ENCODE measurements around the gene CCDC88B.
"Not testable (repeated sequence)": the region's sequence is repeated elsewhere in the genome, so short reads cannot be mapped to it uniquely, and the experiment has no call there.

The CCDC88B gene

GRCh38 chr11:64320556-64320955, 19.4 kb upstream of the CCDC88B start:
- Histone ChIP-seq H3K9me3 (ENCODE audit: control insufficient read depth, low read length) (no peaks in the 10 kb centered on the region), H3K4me1 (peaks cover 4% of the 10 kb centered on the region), H3K27me3 (ENCODE audit: control insufficient read depth, insufficient read depth, low read length) (no peaks in the 10 kb centered on the region), H3K4me2 (ENCODE audit: low read length) (no peak overlapping the region), H3K36me3 (ENCODE audit: control insufficient read depth, insufficient read depth, low read length) (no peaks in the 10 kb centered on the region), H3K27ac (no peak overlapping the region), H3K9ac (no peak overlapping the region), H2AFZ (no peak overlapping the region), H3K4me3 (ENCODE audit: low read depth, low read length) (no peak overlapping the region), H3K79me2 (no peaks in the 10 kb centered on the region)
- TF ChIP-seq CTCF (IDR thresholded peaks at IDR 0.05): no peak

- Histone ChIP-seq H3K79me2 (no peaks in the 10 kb centered on the region), H3K9me3 (ENCODE audit: control insufficient read depth, low read length) (no peaks in the 10 kb centered on the region), H3K4me2 (ENCODE audit: low read length) (no peak overlapping the region), H3K27ac (no peak overlapping the region), H3K4me1 (peaks cover 4% of the 10 kb centered on the region), H3K9ac (no peak overlapping the region), H2AFZ (no peak overlapping the region), H3K4me3 (ENCODE audit: low read depth, low read length) (no peak overlapping the region), H3K36me3 (ENCODE audit: control insufficient read depth, insufficient read depth, low read length) (no peaks in the 10 kb centered on the region), H3K27me3 (ENCODE audit: control insufficient read depth, insufficient read depth, low read length) (no peaks in the 10 kb centered on the region)
- no peak for TF ChIP-seq CTCF (IDR thresholded peaks at IDR 0.05)
Measured at GRCh38 chr11:64321026-64321425, 19.0 kb upstream of the CCDC88B start.

GRCh38 chr11:64321533-64321932, 18.5 kb upstream of the CCDC88B start:
- peaks cover 2% of the 10 kb centered on the region for H3K4me1 ChIP-seq
- no peak overlapping the region for H3K4me2 ChIP-seq (ENCODE audit: low read length)
- H3K4me3 ChIP-seq (ENCODE audit: low read depth, low read length): no peak overlapping the region
- no peaks in the 10 kb centered on the region for H3K9me3 ChIP-seq (ENCODE audit: control insufficient read depth, low read length)
- TF ChIP-seq CTCF (IDR thresholded peaks at IDR 0.05): no peak
- no peaks in the 10 kb centered on the region for H3K79me2 ChIP-seq
- H3K36me3 ChIP-seq (ENCODE audit: control insufficient read depth, insufficient read depth, low read length): no peaks in the 10 kb centered on the region
- no peak overlapping the region for H2AFZ ChIP-seq
- no peak overlapping the region for H3K27ac ChIP-seq
- H3K9ac ChIP-seq: no peak overlapping the region
- H3K27me3 ChIP-seq (ENCODE audit: control insufficient read depth, insufficient read depth, low read length): no peaks in the 10 kb centered on the region

GRCh38 chr11:64322925-64323260, 17.1 kb upstream of the CCDC88B start:
- Histone ChIP-seq H2AFZ (no peak overlapping the region), H3K4me1 (peaks cover 2% of the 10 kb centered on the region), H3K9ac (no peak overlapping the region), H3K27ac (no peak overlapping the region), H3K27me3 (ENCODE audit: control insufficient read depth, insufficient read depth, low read length) (no peaks in the 10 kb centered on the region), H3K4me3 (ENCODE audit: low read depth, low read length) (no peak overlapping the region), H3K4me2 (ENCODE audit: low read length) (no peak overlapping the region), H3K9me3 (ENCODE audit: control insufficient read depth, low read length) (no peaks in the 10 kb centered on the region), H3K36me3 (ENCODE audit: control insufficient read depth, insufficient read depth, low read length) (no peaks in the 10 kb centered on the region), H3K79me2 (no peaks in the 10 kb centered on the region)
- TF ChIP-seq CTCF (IDR thresholded peaks at IDR 0.05): no peak

DNA sequence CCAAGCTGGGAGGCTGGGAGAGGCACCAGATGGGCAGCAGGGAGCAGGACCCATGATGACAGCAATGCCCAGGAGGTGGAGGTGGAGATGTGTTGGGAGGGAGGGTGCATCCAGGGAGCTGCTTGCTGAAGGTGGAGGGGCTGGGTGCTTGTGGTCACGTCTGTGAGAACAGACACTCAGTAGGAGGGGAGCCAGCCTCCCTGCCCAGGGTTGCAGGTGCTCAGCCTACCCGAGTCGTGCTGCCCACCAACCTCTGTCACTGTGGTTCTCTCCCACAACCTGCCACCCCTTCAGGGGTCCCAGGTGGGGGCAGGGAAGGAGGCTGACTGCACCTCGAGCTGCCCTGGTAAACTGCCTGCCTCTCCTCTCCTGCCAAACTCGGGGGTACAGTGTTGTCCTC, 16.6 kb upstream of the CCDC88B start:
- no peaks in the 10 kb centered on the region for H3K9me3 ChIP-seq (ENCODE audit: control insufficient read depth, low read length)
- no peaks in the 10 kb centered on the region for H3K27me3 ChIP-seq (ENCODE audit: control insufficient read depth, insufficient read depth, low read length)
- TF ChIP-seq CTCF (IDR thresholded peaks at IDR 0.05): no peak
- H3K9ac ChIP-seq: no peak overlapping the region
- H3K4me3 ChIP-seq (ENCODE audit: low read depth, low read length): no peak overlapping the region
- H3K4me1 ChIP-seq: peaks cover 2% of the 10 kb centered on the region
- H2AFZ ChIP-seq: no peak overlapping the region
- no peaks in the 10 kb centered on the region for H3K79me2 ChIP-seq
- H3K27ac ChIP-seq: no peak overlapping the region
- no peak overlapping the region for H3K4me2 ChIP-seq (ENCODE audit: low read length)
- no peaks in the 10 kb centered on the region for H3K36me3 ChIP-seq (ENCODE audit: control insufficient read depth, insufficient read depth, low read length)

GRCh38 chr11:64323984-64324383, 16.0 kb upstream of the CCDC88B start:
- H3K36me3 ChIP-seq (ENCODE audit: control insufficient read depth, insufficient read depth, low read length); H3K79me2 ChIP-seq; H3K27me3 ChIP-seq (ENCODE audit: control insufficient read depth, insufficient read depth, low read length); H3K9ac ChIP-seq; H3K9me3 ChIP-seq (ENCODE audit: control insufficient read depth, low read length); H3K4me1 ChIP-seq; H3K27ac ChIP-seq; H3K4me2 ChIP-seq (ENCODE audit: low read length); H2AFZ ChIP-seq; H3K4me3 ChIP-seq (ENCODE audit: low read depth, low read length): not testable (repeated sequence)

Data from parathyroid adenoma (tissue), 2 donors.